A549 (cell line): ENCODE results near the gene CX3CR1. TPM values are rescaled to one million over a fixed set of nuclear protein-coding genes. Genes with fewer than 3 reads are reported as not detected.

ENCODE experiments used
- ATAC-seq, 2 experiments: fragments of 200-7000 bp in 1 of 2; fragments of >200 bp in 1 of 2; cut with Nextera tagmentation in 1 of 2; cut with Tn5 transposase in 1 of 2; 3 replicates each; pipeline versions ENCODE4 v1.8.0 to v1.9.1; 2018 to 2020; ENCODE audit warnings: mild to moderate bottlenecking in 1 of 2, moderate library complexity in 1 of 2
- CTCF ChIA-PET: fragments of 300-600 bp; sonication (Branson Sonifier 250); formaldehyde crosslinking; extraction: SDS; loops from one replicate; lab custom pipeline; 2021; ENCODE audit warnings: antibody characterized with exemption, inconsistent platforms; lab: Yijun Ruan, JAX
- POLR2A ChIA-PET: fragments of 350-600 bp; formaldehyde crosslinking; extraction: SDS; loops from one replicate; lab custom pipeline; 2021; ENCODE audit warnings: antibody characterized with exemption, inconsistent platforms; lab: Yijun Ruan, JAX
- DNase-seq, 2 experiments: peaks; one replicate each; pipeline versions ENCODE4 v3.0.0 to v3.0.0-alpha.2; 2011 to 2016; ENCODE audit warnings: low read depth in 1 of 2, low spot score in 1 of 2
- FAIRE-seq: peaks from 2 replicates; lab custom pipeline; 2011; peaks lifted over from hg19 to GRCh38; lab: Jason Lieb, UNC
- H3K27ac ChIP-seq, 2 experiments: fragments of >200 bp; sonication (Bioruptor Twin); formaldehyde crosslinking; 3 replicates each; pipeline ENCODE4 v1.5.1; 2016 to 2017
- H3K4me1 ChIP-seq: fragments of >200 bp; sonication (Bioruptor Twin); formaldehyde crosslinking; 3 replicates; pipeline ENCODE4 v1.6.1; 2016
- H3K4me2 ChIP-seq: fragments of >200 bp; sonication (Bioruptor Twin); formaldehyde crosslinking; 3 replicates; pipeline ENCODE4 v1.6.1; 2016
- H3K4me3 ChIP-seq: fragments of >200 bp; sonication (Bioruptor Twin); formaldehyde crosslinking; 3 replicates; pipeline ENCODE4 v1.5.1; 2016
- H3K9me3 ChIP-seq: fragments of >200 bp; sonication (Bioruptor Twin); formaldehyde crosslinking; 3 replicates; pipeline ENCODE4 v1.6.1; 2016
- BHLHE40 ChIP-seq: IDR thresholded peaks from 2 replicates; pipeline ENCODE4 v1.6.1; 2012; ENCODE audit warnings: low read depth, low read length, inconsistent platforms
- CHD4 ChIP-seq: fragments of 200-600 bp; sonication (generic); IDR thresholded peaks from 2 replicates; pipeline ENCODE4 v1.6.1; 2016; ENCODE audit warnings: antibody characterized with exemption, mild to moderate bottlenecking, borderline replicate concordance
- CTCF ChIP-seq: fragments of >200 bp; sonication (Bioruptor Twin); formaldehyde crosslinking; IDR thresholded peaks from 3 replicates; pipeline ENCODE4 v1.5.1; 2016
- EHF ChIP-seq: fragments of 250-450 bp; sonication (Bioruptor Pico); IDR thresholded peaks from 2 replicates; pipeline ENCODE4 v1.5.0; 2020; ENCODE audit warnings: mild to moderate bottlenecking
- EHMT2 ChIP-seq: fragments of 200-600 bp; sonication (generic); IDR thresholded peaks from 2 replicates; pipeline ENCODE4 v1.6.1; 2016; ENCODE audit warnings: antibody characterized with exemption, low read depth, mild to moderate bottlenecking, moderate library complexity
- ESRRA ChIP-seq: fragments of 150-350 bp; IDR thresholded peaks from 2 replicates; pipeline ENCODE4 v1.6.1; 2014; ENCODE audit warnings: mild to moderate bottlenecking, low read length, borderline replicate concordance
- FOSL2 ChIP-seq, 2 experiments: fragments of 450-650 bp in 1 of 2; fragments of >200 bp in 1 of 2; sonication (Bioruptor Twin) in 1 of 2; formaldehyde crosslinking; IDR thresholded peaks; 2 replicates each; pipeline versions ENCODE4 v1.5.0 to v1.6.1; 2016 to 2020; ENCODE audit warnings: mild to moderate bottlenecking in 1 of 2, moderate library complexity in 1 of 2
- GATA3 ChIP-seq: IDR thresholded peaks from 2 replicates; pipeline ENCODE4 v1.6.1; 2012; ENCODE audit warnings: borderline replicate concordance
- HDAC2 ChIP-seq: fragments of 200-600 bp; sonication (generic); IDR thresholded peaks from 2 replicates; pipeline ENCODE4 v1.6.1; 2016
- HEYL ChIP-seq: fragments of 250-450 bp; sonication (Bioruptor Pico); IDR thresholded peaks from 2 replicates; pipeline ENCODE4 v1.8.0; 2021; ENCODE audit warnings: mild to moderate bottlenecking, moderate library complexity
- HOXA7 ChIP-seq: fragments of 250-450 bp; sonication (Bioruptor Pico); IDR thresholded peaks from 2 replicates; pipeline ENCODE4 v1.5.0; 2020; ENCODE audit warnings: mild to moderate bottlenecking, moderate library complexity
- JUN ChIP-seq, 2 experiments: fragments of >200 bp; sonication (Bioruptor Twin); formaldehyde crosslinking; IDR thresholded peaks; 2 replicates in 1 of 2; 3 replicates in 1 of 2; pipeline ENCODE4 v1.6.1; 2016 to 2017
- KDM1A ChIP-seq: fragments of 200-600 bp; sonication (generic); IDR thresholded peaks from 2 replicates; pipeline ENCODE4 v1.6.1; 2016; ENCODE audit warnings: low read depth, mild to moderate bottlenecking
- MAZ ChIP-seq: fragments of 150-350 bp; IDR thresholded peaks from 2 replicates; pipeline ENCODE4 v1.6.1; 2014; ENCODE audit warnings: antibody characterized with exemption, low read depth, low read length, borderline replicate concordance
- NPAS2 ChIP-seq: fragments of 250-450 bp; sonication (Bioruptor Pico); IDR thresholded peaks from 2 replicates; pipeline ENCODE4 v1.8.0; 2022; ENCODE audit warnings: mild to moderate bottlenecking, moderate library complexity, borderline replicate concordance
- POLR2AphosphoS2 ChIP-seq: conservative IDR thresholded peaks from 2 replicates; pipeline ENCODE4 v1.6.1; 2012; ENCODE audit warnings: low read length, improper control_type of control experiment, inconsistent platforms
- RARB ChIP-seq: fragments of 250-450 bp; sonication (Bioruptor Pico); IDR thresholded peaks from 2 replicates; pipeline ENCODE4 v1.8.0; 2021; ENCODE audit warnings: mild to moderate bottlenecking, moderate library complexity
- RCOR1 ChIP-seq: fragments of 150-350 bp; IDR thresholded peaks from 2 replicates; pipeline ENCODE4 v1.6.1; 2014; ENCODE audit warnings: antibody characterized with exemption, low read length, low read depth
- REST ChIP-seq: fragments of 200-600 bp; sonication (generic); IDR thresholded peaks from 2 replicates; pipeline ENCODE4 v1.6.1; 2016; ENCODE audit warnings: antibody characterized with exemption, mild to moderate bottlenecking, moderate library complexity
- RFX5 ChIP-seq: fragments of 450-650 bp; IDR thresholded peaks from 2 replicates; pipeline ENCODE4 v1.7.1; 2014; ENCODE audit warnings: antibody characterized with exemption, mild to moderate bottlenecking, moderate library complexity
- RNF2 ChIP-seq: fragments of 200-600 bp; sonication (generic); IDR thresholded peaks from 2 replicates; pipeline ENCODE4 v1.6.1; 2016; ENCODE audit warnings: low read depth, mild to moderate bottlenecking, antibody characterized with exemption, moderate library complexity, borderline replicate concordance
- SMC3 ChIP-seq: fragments of >200 bp; sonication (Bioruptor Twin); formaldehyde crosslinking; IDR thresholded peaks from 3 replicates; pipeline ENCODE4 v1.6.1; 2018; ENCODE audit warnings: inconsistent platforms
- TP53 ChIP-seq: fragments of 250-450 bp; sonication (Bioruptor Pico); IDR thresholded peaks from 2 replicates; pipeline ENCODE4 v1.5.0; 2021; ENCODE audit warnings: mild to moderate bottlenecking, moderate library complexity
- WGBS: methylation state at CpG from one replicate; pipeline ENCODE4 v1.1.6; 2017; ENCODE audit errors: missing lambda C conversion rate; 5-methylcytosine and 5-hydroxymethylcytosine counted together
- polyA plus RNA-seq, 4 experiments: library from polyadenylated mRNA; depleted of rRNA in 3 of 4; stranded (reverse); fragments of >200 nt; fragmentation: RNase III in 1 of 4; extraction: RNeasy Plus Mini Kit Qiagen cat#74134 plus additional on column Dnase treatment in 1 of 4; gene quantifications; 2 replicates in 3 of 4; 3 replicates in 1 of 4; pipeline ENCODE4 v1.2.3, GENCODE V29; 2011 to 2017

Gene CX3CR1
- polyA plus RNA-seq, 2 of the 4 experiments (the other 2 are of a cell fraction), result 0.06 to 0.14 TPM

- ATAC-seq (no peak; a peak in 1 of 6 replicates), DNase-seq (no peak), FAIRE-seq (no peak)
- H3K9me3 ChIP-seq, result no peaks in the 10 kb centered on the region
- ChIA-PET POLR2A (no interaction called here), CTCF (no interaction called here)
- H3K4me1 ChIP-seq, result no peaks in the 10 kb centered on the region
- 41% methylated on average over 4 of the region's 4 CpGs for WGBS
- no peak overlapping the region for H3K4me3 ChIP-seq
- no peak overlapping the region for H3K27ac ChIP-seq
- TF ChIP-seq SMC3, result no peak
- no peak for TF ChIP-seq HOXA7 (CRISPR knock-in tag)
- no peak for TF ChIP-seq ESRRA
- no peak for TF ChIP-seq RNF2
- no peak for TF ChIP-seq TP53 (CRISPR knock-in tag)
- TF ChIP-seq BHLHE40, result no peak
- no peak for TF ChIP-seq HEYL (CRISPR knock-in tag)
- no peak for TF ChIP-seq RARB (CRISPR knock-in tag)
- no peak for TF ChIP-seq RFX5
- no peak for TF ChIP-seq POLR2AphosphoS2
- TF ChIP-seq FOSL2 (IDR thresholded peaks at IDR 0.05), result no peak
- TF ChIP-seq FOSL2 (CRISPR knock-in tag; IDR thresholded peaks at IDR 0.05), result no peak
- no peak for TF ChIP-seq EHF (CRISPR knock-in tag)
- no peak overlapping the region for H3K4me2 ChIP-seq
These were observed 47.4 kb upstream of the CX3CR1 start for GRCh38 chr3:39327053-39327745.

GRCh38 chr3:39325236-39325635 lies 45.4 kb upstream of the CX3CR1 start:
- FAIRE-seq (no peak), ATAC-seq (no peak)
- Histone ChIP-seq H3K9me3 (no peaks in the 10 kb centered on the region; the same call in 2 of the 3 replicates), H3K4me3 (no peak overlapping the region), H3K27ac (no peak overlapping the region)
- TF ChIP-seq RARB (CRISPR knock-in tag) (no peak), REST (no peak), FOSL2 (IDR thresholded peaks at IDR 0.05) (no peak), FOSL2 (CRISPR knock-in tag; IDR thresholded peaks at IDR 0.05) (no peak), CHD4 (no peak), HDAC2 (no peak), RCOR1 (no peak), EHMT2 (no peak), JUN (IDR thresholded peaks at IDR 0.05) (no peak), NPAS2 (CRISPR knock-in tag) (no peak), KDM1A (no peak), HOXA7 (CRISPR knock-in tag) (no peak), CTCF (no peak), MAZ (no peak), POLR2AphosphoS2 (no peak), GATA3 (no peak)
- TF ChIP-seq, all 56 proteins: peak for 0
- Histone ChIP-seq H3K4me1 (no peaks in the 10 kb centered on the region), H3K4me2 (no peak overlapping the region)
- DNase-seq, result no peak
- ChIA-PET POLR2A (no interaction called here), CTCF (interaction anchor here (0.6 kb wide), 1 partner anchor 154 kb away, joined by 3 read pairs; no protein-coding TSS in a partner anchor)
- 55% methylated on average over 2 of the region's 2 CpGs for WGBS
